DMS153 (cell line): ENCODE measurements around the gene DMRTB1.

ENCODE experiments used
- DNase-seq: peaks from one replicate; lab custom pipeline; 2025; lab: John Stamatoyannopoulos, UW

DMRTB1 gene

GRCh38 chr1:53435151-53435550, 24.0 kb upstream of the DMRTB1 start:
- DNase-seq: no peak

- DNase-seq: no peak
Measured at GRCh38 chr1:53438427-53439336, 20.5 kb upstream of the DMRTB1 start.

- DNase-seq: no peak
Measured at GRCh38 chr1:53439337-53440207, 19.6 kb upstream of the DMRTB1 start.

GRCh38 chr1:53440633-53441032, 18.6 kb upstream of the DMRTB1 start:
- no peak for DNase-seq

GRCh38 chr1:53442299-53442698, 16.9 kb upstream of the DMRTB1 start:
- DNase-seq: no peak

GRCh38 chr1:53446051-53446450, 13.1 kb upstream of the DMRTB1 start:
- no peak for DNase-seq

GRCh38 chr1:53447413-53447812, 11.8 kb upstream of the DMRTB1 start:
- no peak for DNase-seq

- no peak for DNase-seq
Measured at GRCh38 chr1:53448241-53448841, 10.9 kb upstream of the DMRTB1 start.

GRCh38 chr1:53449021-53449420, 10.2 kb upstream of the DMRTB1 start:
- no peak for DNase-seq

- no peak for DNase-seq
Measured at GRCh38 chr1:53449693-53450092, 9.5 kb upstream of the DMRTB1 start.

GRCh38 chr1:53450225-53450624, 9.0 kb upstream of the DMRTB1 start:
- DNase-seq: no peak

GRCh38 chr1:53454019-53454418, 5.2 kb upstream of the DMRTB1 start:
- no peak for DNase-seq

GRCh38 chr1:53455364-53455991, 3.7 kb upstream of the DMRTB1 start:
- DNase-seq: no peak

- no peak for DNase-seq
Measured at GRCh38 chr1:53458634-53459033, 565 bp upstream of the DMRTB1 start.

- no peak for DNase-seq
Measured at GRCh38 chr1:53460211-53460634, 1.0 kb downstream of the DMRTB1 start.

GRCh38 chr1:53460666-53461322, 1.6 kb downstream of the DMRTB1 start:
- no peak for DNase-seq

- DNase-seq: no peak
Measured at GRCh38 chr1:53461323-53462044, 2.3 kb downstream of the DMRTB1 start.

GRCh38 chr1:53462193-53462592, 3.0 kb downstream of the DMRTB1 start:
- DNase-seq: no peak

GRCh38 chr1:53462769-53463501, 3.7 kb downstream of the DMRTB1 start:
- DNase-seq: no peak
